SK-N-SH treated with all-trans-retinoic acid at 6 μM for 48 hours (cell line): ENCODE data around the gene PER2.

Source experiments
- ARNTL ChIP-seq: fragments of 450-650 bp; formaldehyde crosslinking; IDR thresholded peaks from 2 replicates; pipeline ENCODE4 v1.5.0; 2020; ENCODE audit warnings: low read depth, mild to moderate bottlenecking, moderate library complexity, borderline replicate concordance
- BACH2 ChIP-seq: fragments of 250-450 bp; sonication (Bioruptor Pico); IDR thresholded peaks from 2 replicates; pipeline ENCODE4 v1.9.0; 2021; ENCODE audit warnings: mild to moderate bottlenecking, borderline replicate concordance
- GLIS3 ChIP-seq: fragments of 250-450 bp; sonication (Bioruptor Pico); IDR thresholded peaks from 2 replicates; pipeline ENCODE4 v1.5.0; 2020; ENCODE audit warnings: mild to moderate bottlenecking, moderate library complexity
- ISL1 ChIP-seq: fragments of 250-450 bp; sonication (Bioruptor Pico); IDR thresholded peaks from 2 replicates; pipeline ENCODE4 v2.1.2; 2022; ENCODE audit warnings: mild to moderate bottlenecking, moderate library complexity
- RARB ChIP-seq: fragments of 250-450 bp; sonication (Bioruptor Pico); IDR thresholded peaks from 2 replicates; pipeline ENCODE4 v1.8.0; 2021; ENCODE audit warnings: mild to moderate bottlenecking, moderate library complexity
- TCF4 ChIP-seq: fragments of 250-450 bp; sonication (Bioruptor Pico); IDR thresholded peaks from 2 replicates; pipeline ENCODE4 v1.8.0; 2021; ENCODE audit warnings: mild to moderate bottlenecking, moderate library complexity, borderline replicate concordance
- ZC3H10 ChIP-seq: fragments of 250-450 bp; sonication (Bioruptor Pico); IDR thresholded peaks from 2 replicates; pipeline ENCODE4 v1.5.1; 2021; ENCODE audit warnings: mild to moderate bottlenecking, moderate library complexity
- ZFP3 ChIP-seq: fragments of 250-450 bp; sonication (Bioruptor Pico); IDR thresholded peaks from 2 replicates; pipeline ENCODE4 v1.5.0; 2020; ENCODE audit warnings: mild to moderate bottlenecking, moderate library complexity
- ZFP30 ChIP-seq: fragments of 450-650 bp; formaldehyde crosslinking; IDR thresholded peaks from 2 replicates; pipeline ENCODE4 v1.5.0; 2022; ENCODE audit warnings: mild to moderate bottlenecking, moderate library complexity
- ZNF565 ChIP-seq: fragments of 450-650 bp; formaldehyde crosslinking; conservative IDR thresholded peaks from 2 replicates; pipeline ENCODE4 v1.5.0; 2020; ENCODE audit warnings: low read depth, mild to moderate bottlenecking, moderate library complexity
- ZNF70 ChIP-seq: fragments of 450-650 bp; formaldehyde crosslinking; IDR thresholded peaks from 2 replicates; pipeline ENCODE4 v1.5.0; 2020; ENCODE audit warnings: mild to moderate bottlenecking, moderate library complexity
- ZNF8 ChIP-seq: fragments of 450-650 bp; formaldehyde crosslinking; IDR thresholded peaks from 2 replicates; pipeline ENCODE4 v1.5.0; 2020; ENCODE audit warnings: mild to moderate bottlenecking, moderate library complexity
- TF ChIP-seq, protein P1 (sequence below): fragments of 250-450 bp; sonication (Bioruptor Pico); IDR thresholded peaks from 2 replicates; pipeline ENCODE4 v1.8.0; 2020; ENCODE audit warnings: mild to moderate bottlenecking, moderate library complexity, borderline replicate concordance
- TF ChIP-seq, protein P2 (sequence below): fragments of 250-450 bp; sonication (Bioruptor Pico); IDR thresholded peaks from 2 replicates; pipeline ENCODE4 v1.8.0; 2021; ENCODE audit warnings: low read depth, mild to moderate bottlenecking, moderate library complexity, borderline replicate concordance

GRCh38 chr2:238280083-238280825, 8.2 kb downstream of the PER2 start:
- no peak for TF ChIP-seq ZNF565 (CRISPR knock-in tag)
- no peak for TF ChIP-seq ARNTL (CRISPR knock-in tag)
- no peak for TF ChIP-seq ZFP30 (CRISPR knock-in tag)
- no peak for TF ChIP-seq GLIS3 (CRISPR knock-in tag)
- TF ChIP-seq ZFP3 (CRISPR knock-in tag), result no peak
- no peak for TF ChIP-seq ISL1 (CRISPR knock-in tag)
- TF ChIP-seq RARB (CRISPR knock-in tag), result no peak
- TF ChIP-seq, protein P1, sequence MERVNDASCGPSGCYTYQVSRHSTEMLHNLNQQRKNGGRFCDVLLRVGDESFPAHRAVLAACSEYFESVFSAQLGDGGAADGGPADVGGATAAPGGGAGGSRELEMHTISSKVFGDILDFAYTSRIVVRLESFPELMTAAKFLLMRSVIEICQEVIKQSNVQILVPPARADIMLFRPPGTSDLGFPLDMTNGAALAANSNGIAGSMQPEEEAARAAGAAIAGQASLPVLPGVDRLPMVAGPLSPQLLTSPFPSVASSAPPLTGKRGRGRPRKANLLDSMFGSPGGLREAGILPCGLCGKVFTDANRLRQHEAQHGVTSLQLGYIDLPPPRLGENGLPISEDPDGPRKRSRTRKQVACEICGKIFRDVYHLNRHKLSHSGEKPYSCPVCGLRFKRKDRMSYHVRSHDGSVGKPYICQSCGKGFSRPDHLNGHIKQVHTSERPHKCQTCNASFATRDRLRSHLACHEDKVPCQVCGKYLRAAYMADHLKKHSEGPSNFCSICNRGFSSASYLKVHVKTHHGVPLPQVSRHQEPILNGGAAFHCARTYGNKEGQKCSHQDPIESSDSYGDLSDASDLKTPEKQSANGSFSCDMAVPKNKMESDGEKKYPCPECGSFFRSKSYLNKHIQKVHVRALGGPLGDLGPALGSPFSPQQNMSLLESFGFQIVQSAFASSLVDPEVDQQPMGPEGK (CRISPR knock-in tag), result no peak
- TF ChIP-seq ZNF70, result no peak
- no peak for TF ChIP-seq ZNF8
- TF ChIP-seq TCF4 (CRISPR knock-in tag), result no peak
- no peak for TF ChIP-seq BACH2
- no peak for TF ChIP-seq ZC3H10 (CRISPR knock-in tag)
- TF ChIP-seq, protein P2, sequence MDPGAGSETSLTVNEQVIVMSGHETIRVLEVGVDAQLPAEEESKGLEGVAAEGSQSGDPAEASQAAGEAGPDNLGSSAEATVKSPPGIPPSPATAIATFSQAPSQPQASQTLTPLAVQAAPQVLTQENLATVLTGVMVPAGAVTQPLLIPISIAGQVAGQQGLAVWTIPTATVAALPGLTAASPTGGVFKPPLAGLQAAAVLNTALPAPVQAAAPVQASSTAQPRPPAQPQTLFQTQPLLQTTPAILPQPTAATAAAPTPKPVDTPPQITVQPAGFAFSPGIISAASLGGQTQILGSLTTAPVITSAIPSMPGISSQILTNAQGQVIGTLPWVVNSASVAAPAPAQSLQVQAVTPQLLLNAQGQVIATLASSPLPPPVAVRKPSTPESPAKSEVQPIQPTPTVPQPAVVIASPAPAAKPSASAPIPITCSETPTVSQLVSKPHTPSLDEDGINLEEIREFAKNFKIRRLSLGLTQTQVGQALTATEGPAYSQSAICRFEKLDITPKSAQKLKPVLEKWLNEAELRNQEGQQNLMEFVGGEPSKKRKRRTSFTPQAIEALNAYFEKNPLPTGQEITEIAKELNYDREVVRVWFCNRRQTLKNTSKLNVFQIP (CRISPR knock-in tag), result no peak
